GM18867 (cell line): Measurements from ENCODE around the gene KIF25.

ENCODE experiments used
- ATAC-seq: cut with Tn5 transposase; IDR thresholded peaks from one replicate; pipeline ENCODE4 v1.9.1; 2021; ENCODE audit warnings: mild to moderate bottlenecking, moderate library complexity; ENCODE audit not compliant: unreplicated experiment

The KIF25 gene

DNA sequence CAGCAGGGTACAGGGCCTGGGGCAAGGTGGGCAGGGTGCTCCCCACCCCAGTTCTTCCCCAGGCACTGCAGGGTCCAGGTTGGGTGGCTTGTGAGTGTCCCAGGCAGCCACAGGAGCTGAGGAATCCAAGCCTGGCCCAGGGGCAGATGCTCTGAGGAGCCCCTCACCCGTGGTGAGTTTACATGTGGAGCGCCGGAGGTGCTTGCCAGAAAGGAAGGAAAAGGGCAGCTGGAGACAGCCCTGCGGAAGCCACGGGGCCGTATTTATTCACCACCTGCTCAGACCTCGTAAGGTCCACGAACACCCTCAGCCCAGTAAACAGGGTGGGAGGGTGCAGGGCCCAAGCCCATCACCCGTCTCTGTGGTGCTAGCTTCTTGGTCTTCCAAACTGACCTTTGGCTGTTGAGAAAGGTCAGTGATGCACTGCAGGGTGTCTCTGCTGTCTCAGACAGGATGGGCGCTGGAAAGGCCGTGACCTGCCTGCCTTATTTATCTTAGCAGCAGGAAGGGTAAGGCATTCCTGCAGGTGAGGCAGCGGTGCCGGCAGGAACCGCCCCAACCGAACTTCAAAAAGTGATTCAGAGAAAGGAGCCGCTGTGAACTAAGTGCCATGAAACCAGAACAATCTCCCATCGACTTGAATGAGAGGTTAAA is 85.5 kb downstream of the KIF25 start:
- no peak for ATAC-seq

DNA sequence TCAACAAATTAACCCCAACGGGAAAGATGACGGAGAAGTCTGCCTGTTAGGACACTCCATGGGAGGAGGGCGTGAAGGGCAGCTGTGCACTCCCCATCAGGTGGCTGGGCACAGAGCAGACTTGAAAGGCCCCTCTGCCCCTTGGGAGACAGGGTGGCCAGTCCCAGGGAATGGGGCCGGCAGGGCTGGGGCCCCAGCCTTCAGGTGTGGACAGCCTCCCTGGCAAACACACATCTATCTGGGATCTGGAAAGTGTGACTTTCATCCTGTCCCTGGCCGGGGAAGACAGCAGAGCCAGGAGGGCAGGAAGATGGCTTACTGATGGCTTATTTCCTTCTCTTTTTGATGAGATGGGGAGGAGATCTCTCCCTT is 86.0 kb downstream of the KIF25 start:
- ATAC-seq = no peak

DNA sequence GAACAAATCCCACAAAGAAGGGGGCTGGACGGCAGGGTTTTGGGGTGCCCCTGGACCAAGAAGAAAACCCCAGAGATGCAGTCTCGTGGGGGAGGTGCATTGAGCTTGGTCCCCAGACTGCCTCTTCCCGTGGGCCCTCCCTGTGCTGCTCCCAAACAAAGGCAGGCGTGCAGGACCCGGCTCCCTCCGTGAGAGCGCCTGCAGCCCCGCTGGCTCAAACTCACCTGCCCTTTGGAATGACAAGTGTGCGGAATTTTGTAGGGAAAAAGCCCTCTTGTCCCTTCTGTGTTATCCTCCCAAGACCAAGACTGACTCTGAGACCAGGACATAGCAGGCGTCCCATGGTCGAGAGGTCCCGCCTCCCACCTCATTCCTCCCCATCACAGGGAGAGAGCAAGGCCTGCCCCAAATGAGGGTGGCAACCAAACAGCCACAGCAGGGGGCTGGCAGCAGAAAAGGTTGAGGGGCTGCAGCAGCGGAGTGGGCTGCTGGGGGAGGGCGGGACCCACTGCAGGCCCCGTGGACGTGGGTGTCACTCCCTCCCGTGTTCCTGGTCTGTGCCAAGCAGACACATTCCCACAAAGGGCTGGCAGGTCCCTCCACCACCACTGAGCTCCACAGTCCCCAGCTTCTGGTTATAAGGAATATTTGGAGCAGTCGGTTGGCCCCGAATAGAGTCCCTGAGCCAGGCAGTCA is 87.1 kb downstream of the KIF25 start:
- no peak for ATAC-seq

DNA sequence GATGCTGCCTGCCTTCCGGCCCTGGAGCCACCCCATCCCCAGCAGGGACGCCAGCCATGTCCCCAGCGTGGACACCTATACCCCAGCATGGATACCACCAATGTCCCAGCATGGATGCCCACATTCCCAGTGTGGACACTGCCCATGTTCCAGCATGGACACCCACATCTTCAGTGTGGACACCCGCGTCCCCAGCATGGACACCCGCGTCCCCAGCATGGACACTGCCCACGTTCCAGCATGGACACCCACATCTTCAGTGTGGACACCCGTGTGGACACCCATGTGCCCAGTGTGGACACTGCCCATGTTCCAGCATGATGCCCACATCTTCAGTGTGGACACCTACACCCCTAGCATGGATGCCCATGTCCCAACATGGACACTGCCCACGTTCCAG is 88.6 kb downstream of the KIF25 start:
- no peak for ATAC-seq

DNA sequence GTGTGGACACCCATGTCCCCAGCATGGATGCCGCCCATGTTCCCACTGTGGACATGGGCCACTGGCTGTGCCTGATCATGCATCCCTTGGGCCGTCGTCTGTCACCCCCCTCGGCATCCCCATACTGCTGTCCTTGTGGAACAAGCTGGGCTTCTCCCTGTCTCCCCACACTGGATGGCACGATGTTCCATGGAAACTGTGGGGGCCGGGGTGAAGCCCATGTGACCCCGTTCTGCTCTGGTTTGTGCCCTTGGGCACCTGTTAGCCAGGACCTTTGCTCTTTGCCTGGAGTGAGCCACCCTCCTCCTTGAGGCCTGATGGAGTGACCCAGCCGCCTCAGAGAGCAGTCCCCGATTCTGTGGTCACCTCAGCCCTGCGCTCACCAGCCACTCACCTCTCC is 89.1 kb downstream of the KIF25 start:
- no peak for ATAC-seq

DNA sequence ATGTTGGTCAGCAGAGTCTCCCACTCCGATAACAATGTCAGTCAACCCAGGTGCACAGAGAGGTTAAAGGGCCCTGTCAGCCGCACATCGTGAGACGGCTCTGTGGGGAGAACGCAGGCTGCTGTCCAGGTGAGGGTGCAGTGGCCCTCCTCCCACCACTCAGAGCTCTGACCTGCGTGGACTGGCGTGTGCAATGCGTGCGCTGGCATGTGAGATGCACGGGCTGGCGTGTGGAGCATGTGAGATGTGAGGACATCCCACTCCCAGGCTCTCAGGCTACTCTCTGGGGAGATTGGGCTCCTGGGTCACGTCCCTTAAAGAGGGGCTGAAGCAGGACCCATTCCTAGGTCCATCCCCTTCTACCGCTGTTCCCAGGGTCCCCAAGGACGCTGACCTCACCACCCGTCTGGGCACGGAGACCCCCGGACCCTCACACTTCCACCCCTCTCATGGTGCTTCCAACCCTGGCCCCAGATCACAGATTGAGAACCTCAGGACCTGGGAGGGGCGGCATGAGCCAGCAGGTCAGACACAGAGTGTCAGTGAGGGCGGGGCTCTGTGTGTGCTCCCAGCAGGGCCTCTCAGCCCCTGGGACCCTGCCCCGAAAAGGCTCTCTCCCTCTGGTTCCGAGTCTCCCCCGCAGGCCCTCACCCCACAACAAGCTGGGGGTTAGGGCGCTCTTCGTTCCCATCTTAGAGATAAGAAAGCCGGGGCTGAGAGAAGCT is 90.1 kb downstream of the KIF25 start:
- no peak for ATAC-seq

DNA sequence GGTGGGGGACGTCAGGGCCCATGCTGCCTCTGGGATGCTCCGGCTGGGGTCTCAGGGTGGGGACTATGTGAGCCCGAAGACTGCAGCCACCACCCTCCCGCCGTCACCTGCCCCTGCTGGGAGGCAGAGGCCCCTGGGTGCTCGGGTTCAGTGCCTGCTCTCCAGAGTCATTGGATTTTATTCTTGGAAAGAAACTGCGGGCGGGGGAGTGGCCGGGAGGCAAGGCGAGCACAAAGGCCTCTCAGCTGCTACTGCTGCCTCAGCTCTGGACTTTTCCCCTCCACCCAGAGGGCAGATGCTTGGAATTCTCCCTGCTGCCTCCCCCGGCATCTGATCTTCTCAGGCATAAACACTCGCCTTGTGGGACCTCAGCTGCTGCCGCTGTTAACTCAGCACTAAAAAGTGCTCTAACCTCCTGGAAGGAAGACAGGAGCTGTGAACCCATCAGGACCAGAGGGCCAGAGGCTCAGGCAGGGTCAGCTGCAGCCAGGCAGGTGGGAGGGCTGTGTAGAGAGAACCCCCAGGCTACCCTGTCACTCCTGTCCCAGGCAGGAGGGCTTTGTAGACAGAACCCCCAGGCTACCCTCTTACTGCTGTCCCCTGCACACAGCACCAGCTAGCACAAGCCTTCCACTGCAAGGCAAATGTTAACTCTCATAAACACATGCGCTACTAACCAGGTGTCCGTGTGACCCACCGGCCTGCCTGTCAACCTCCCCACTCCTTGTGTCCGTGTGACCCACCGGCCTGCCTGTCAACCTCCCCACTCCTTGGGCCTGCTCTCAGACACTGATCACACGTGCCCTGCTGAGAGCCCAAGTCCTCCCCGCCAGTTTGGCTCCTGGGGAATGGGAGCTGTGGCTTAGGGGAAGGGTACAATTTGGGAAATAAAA is 90.9 kb downstream of the KIF25 start:
- ATAC-seq = no peak

DNA sequence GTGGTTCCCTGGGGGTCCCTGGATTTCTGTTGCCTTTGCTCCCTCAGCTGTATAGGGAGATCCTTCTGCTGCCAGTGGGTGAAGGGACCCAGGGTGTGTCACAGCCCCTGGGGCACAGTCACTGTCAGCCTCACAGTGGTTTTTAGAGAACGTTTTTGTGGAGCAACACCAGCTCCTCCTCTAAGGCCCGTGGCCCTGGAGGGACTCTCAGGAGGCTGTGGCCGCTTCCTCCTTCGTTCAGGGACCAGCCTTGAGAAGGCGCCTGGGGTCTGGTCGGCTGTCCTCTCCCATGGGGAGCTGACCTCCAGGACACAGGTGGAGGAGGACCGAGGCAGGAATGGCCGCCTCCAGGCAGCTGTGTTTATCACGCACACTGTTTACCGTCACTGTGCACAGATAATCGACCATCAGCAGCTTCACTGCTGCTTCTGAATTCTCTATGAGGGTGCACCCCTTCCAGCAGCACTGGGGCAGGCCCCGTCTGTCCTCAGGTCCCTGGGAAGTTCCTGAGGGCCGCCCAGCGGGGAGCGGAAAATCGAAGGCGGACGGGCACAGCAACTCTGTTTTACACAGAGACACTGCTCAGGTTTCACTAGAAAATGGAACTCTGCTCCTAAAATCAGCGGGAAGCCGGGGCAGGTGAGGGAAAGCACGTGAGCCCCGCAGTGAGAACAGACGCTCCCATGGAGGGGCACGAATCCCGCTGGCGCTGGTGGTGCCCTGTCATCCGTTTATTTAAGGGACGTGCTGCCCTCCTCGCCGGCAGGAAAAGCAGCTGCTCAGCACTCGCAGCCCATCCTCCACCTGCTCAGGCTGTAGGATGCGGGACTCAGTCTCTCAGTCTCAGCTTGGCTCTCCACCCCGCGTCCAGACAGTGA is 92.0 kb downstream of the KIF25 start:
- no peak for ATAC-seq

DNA sequence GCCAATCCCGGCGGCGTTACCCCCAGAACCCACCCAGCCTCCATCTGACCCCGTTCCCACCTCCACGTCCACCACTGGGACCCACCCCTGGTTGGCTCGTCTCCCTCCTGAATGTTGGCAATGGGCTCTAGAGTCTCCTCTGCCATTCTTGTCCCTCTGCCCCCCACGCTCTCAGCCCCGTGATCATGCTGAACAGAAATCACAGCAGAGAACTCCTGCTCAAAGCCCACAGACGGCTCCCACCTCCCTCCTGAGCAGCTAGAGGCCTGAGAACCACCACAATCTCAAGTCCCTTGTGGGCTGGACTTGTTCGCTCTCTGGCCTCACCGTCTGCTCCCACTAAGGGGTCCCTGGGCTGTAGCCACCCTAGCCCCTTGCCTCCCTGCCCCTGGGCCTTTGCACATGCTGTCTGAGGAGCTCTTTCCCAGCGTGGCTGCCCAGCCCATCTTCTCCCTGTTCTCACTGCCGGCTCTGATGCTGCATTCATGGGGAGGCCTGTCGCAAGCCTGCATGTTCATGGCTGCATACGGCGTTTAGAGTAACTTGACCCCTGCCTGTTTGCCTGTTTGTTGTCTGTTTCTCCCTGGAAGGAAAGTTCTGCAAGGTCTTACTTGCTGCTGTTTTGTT is 92.7 kb downstream of the KIF25 start:
- ATAC-seq = no peak

DNA sequence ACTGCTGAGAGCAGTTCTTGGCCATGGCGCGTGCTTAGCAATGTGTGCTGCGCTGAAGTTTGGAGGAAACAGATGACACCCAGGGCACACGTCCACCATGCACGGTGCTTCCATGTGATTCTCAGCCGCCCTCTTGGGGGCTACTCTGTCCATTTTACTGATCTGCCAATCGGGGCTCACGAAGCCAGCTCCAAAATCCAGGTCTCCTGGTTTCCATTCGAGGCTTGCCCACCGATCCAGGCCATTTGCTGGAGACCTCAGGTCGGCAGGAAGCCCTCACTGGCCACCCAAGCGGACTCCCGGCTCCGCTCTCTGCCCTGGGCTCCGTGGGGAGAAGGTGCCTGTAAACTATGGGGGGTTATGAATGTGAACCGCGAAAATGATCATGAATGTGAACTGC is 93.2 kb downstream of the KIF25 start:
- ATAC-seq = no peak

DNA sequence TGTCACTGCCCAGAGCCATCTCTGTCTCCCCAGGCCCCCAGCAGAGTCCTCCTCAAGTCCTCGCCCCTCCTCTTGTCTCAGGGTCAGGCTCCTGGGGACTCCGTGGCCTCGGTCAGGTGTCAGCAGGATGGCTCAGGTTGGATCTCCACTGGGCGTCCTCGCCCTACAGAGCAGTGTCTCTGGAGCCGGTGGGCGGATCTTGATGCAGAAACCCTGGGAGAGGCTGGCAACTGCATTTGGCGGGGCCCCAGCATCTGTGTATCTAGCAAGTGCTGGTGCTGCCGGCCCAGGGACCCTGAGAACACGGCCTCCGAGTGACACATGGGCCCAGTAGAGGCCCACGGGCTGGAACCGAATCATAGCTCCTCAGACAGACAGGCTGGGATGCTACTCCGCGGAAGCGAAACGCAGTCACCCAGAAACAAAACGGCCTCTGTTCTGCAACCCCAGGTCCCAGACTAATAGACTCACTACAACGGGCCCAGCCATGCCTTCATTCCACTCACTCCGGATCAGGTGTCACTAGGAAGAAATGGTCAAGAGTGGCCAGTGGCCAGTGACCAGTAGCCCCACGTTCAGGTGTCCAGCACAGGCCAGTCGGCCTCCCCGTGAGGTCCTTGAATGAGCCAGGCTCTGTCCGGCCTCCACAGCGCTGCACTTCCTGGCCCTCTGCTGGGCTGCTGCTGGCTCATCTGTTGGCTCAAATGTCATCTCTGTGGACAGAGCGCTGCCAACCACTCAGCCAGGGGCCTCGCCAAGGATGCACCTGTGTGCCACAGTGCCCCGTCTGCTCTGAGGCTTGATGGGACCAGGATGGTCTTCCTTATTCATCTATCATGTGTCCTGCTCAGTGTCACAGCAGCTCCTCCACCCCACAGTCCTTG is 94.2 kb downstream of the KIF25 start:
- ATAC-seq = no peak

DNA sequence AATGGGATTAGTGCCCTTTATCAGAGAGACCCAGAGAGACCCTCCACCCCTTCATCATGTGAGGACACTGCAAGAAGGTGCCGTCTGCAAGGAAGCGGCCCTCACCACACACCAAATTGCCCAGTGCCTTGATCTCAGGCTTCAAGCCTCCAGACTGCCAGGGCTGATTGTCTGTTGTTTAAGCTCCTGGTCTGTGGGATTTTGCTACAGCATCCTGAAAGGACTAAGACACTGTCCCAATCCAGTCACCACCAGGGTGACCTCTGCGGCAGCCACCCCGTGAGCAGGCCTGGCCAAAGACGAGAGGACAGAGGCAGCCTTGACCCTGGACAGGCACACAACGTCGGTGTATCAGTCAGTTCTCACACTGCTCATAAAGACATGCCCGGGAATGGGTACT is 95.1 kb downstream of the KIF25 start:
- ATAC-seq = no peak

DNA sequence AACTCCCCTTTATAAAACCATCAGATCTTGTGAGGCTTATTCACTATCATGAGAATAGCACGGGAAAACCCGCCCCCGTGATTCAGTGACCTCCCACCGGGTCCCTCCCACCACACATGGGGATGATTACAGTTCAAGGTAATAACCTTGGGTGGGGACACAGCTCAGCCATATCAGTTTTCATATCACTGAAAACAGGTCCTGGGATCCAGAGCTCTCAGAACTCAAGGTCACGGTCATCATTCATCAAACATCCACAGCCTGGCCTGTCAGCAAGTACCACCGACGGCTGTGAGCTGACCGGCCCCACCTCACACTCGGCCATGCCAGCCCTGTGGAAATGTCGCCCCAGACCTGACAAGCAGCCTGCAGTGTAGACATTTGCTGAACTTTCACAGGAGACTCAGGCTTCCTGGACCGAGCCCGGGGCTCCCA is 95.6 kb downstream of the KIF25 start:
- ATAC-seq = no peak

DNA sequence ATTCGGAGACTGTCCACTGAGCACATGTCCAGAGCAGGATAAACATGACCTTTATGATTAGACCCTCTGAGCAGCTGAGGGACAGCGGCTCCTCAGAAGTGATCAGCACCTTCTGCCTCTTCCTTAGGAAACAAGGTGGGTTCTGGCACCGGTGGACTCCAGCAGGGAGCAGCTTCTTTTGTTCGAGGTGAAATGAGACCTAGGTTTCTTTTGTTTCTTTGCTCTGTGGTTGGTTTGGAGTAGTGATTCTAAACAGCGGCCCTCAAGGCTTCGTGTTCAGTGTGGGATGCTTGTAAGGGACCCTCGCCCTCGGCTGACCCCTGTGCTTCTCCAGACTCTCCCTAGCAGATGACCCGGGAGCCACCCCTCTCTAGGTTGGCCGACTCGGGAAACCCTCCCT is 96.2 kb downstream of the KIF25 start:
- no peak for ATAC-seq
